Caco-2 (cell line): Measurements from ENCODE around the gene OVOL1. TPM values are rescaled to one million over a fixed set of nuclear protein-coding genes. Genes with fewer than 3 reads are reported as not detected.
A peak's percentile ranks its signal among the peaks of the same experiment; 100 is the strongest.

Experiments used
- BruUV-seq: library from RNA; stranded (reverse); fragments of 400-500 nt; replicated peaks from 2 replicates; lab custom pipeline; 2021; lab: Mats Ljungman, UMichigan
- CTCF ChIA-PET: fragments of 300-600 bp; sonication (Branson Sonifier 250); formaldehyde crosslinking; loops from one replicate; lab custom pipeline; 2022; ENCODE audit warnings: antibody characterized with exemption; lab: Charles Lee
- POLR2A ChIA-PET: fragments of 300-600 bp; sonication (Branson Sonifier 250); formaldehyde crosslinking; loops from one replicate; lab custom pipeline; 2022; ENCODE audit warnings: antibody characterized with exemption; lab: Charles Lee
- DNase-seq, 2 experiments: peaks; one replicate each; pipeline versions ENCODE4 v3.0.0 to v3.0.0-alpha.2; 2020 to 2022
- H3K27me3 ChIP-seq: replicated peaks from 2 replicates; pipeline ENCODE4 v1.6.0; 2011; ENCODE audit warnings: low read length; ENCODE audit not compliant: control insufficient read depth, insufficient read depth
- H3K36me3 ChIP-seq: 2 replicates; pipeline ENCODE4 v1.5.1; 2011; ENCODE audit warnings: low read length; ENCODE audit not compliant: control insufficient read depth, insufficient read depth
- H3K4me1 ChIP-seq: fragments of 250-450 bp; sonication (Bioruptor Pico); 2 replicates; pipeline ENCODE4 v1.5.1; 2020; ENCODE audit warnings: mild to moderate bottlenecking
- H3K4me3 ChIP-seq: 2 replicates; pipeline ENCODE4 v1.5.1; 2011; ENCODE audit warnings: low read depth, mild to moderate bottlenecking, control low read depth, low read length
- H3K9me3 ChIP-seq: fragments of 250-450 bp; sonication (Bioruptor Pico); 2 replicates; pipeline ENCODE4 v1.5.1; 2020; ENCODE audit warnings: mild to moderate bottlenecking, moderate library complexity
- H3K27ac Mint-ChIP-seq: one replicate; pipeline ENCODE4 v1.8.0; 2022; ENCODE audit warnings: mixed read lengths; ENCODE audit not compliant: unreplicated experiment
- H3K27me3 Mint-ChIP-seq: one replicate; pipeline ENCODE4 v1.8.0; 2022; ENCODE audit warnings: mixed read lengths; ENCODE audit not compliant: insufficient read depth, unreplicated experiment
- H3K36me3 Mint-ChIP-seq: one replicate; pipeline ENCODE4 v1.8.0; 2022; ENCODE audit warnings: mild to moderate bottlenecking, mixed read lengths; ENCODE audit not compliant: insufficient read depth, unreplicated experiment
- H3K4me1 Mint-ChIP-seq: one replicate; pipeline ENCODE4 v1.8.0; 2022; ENCODE audit warnings: low read depth, mixed read lengths; ENCODE audit not compliant: unreplicated experiment
- H3K4me3 Mint-ChIP-seq: one replicate; pipeline ENCODE4 v1.8.0; 2022; ENCODE audit warnings: mild to moderate bottlenecking, moderate library complexity, mixed read lengths; ENCODE audit not compliant: unreplicated experiment
- H3K9me3 Mint-ChIP-seq: one replicate; pipeline ENCODE4 v1.8.0; 2022; ENCODE audit warnings: mixed read lengths; ENCODE audit not compliant: unreplicated experiment
- intact Hi-C: fragments of 100-400 bp; cut with micrococcal nuclease; formaldehyde crosslinking; loops from one replicate; pipeline ENCODE4 v1.10.0; 2022; ENCODE audit not compliant: unreplicated experiment
- total RNA-seq: library from RNA; stranded (reverse); gene quantifications from 2 replicates; pipeline ENCODE4 v1.2.3, GENCODE V29; 2022
- TF ChIP-seq, protein P1 (sequence below), 2 experiments: fragments of 200-600 bp in 1 of 2; IDR thresholded peaks; 1 replicate in 1 of 2; 2 replicates in 1 of 2; pipeline versions ENCODE4 v1.5.1 to v1.8.0; 2011 to 2022; ENCODE audit warnings: antibody characterized with exemption in 1 of 2, control low read depth in 1 of 2, inconsistent platforms in 1 of 2, low read depth in 1 of 2, low read length in 1 of 2, mild to moderate bottlenecking in 1 of 2, moderate library complexity in 1 of 2; ENCODE audit not compliant: insufficient read depth in 1 of 2, severe bottlenecking in 1 of 2, unreplicated experiment in 1 of 2

Gene OVOL1
- total RNA-seq, 1 experiment from 2014 or later, result 21.2 TPM

DNA sequence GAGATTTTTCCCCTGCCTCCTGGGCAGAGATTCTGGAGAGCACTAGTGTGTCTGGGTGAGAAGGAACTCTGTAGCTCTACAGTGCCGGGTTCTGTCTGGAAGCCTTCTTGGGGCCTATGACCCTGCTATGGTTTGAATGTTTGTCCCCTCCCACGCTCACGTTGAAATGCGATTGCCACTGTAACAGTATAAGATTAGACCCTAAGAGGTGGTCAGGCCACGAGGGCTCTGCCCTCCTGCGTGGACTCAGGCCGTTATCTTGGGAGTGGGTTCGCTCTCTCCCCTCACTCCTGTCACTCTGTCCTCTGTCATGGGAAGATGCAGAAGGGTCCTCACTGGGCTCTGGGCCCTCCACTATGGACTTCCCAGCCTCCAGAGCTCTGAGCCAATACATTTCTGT, 9.6 kb upstream of the OVOL1 start:
- Mint-ChIP-seq H3K4me3 (no peak overlapping the region), H3K9me3 (no peaks in the 10 kb centered on the region), H3K36me3 (peaks cover 26% of the 10 kb centered on the region), H3K4me1 (no peaks in the 10 kb centered on the region), H3K27me3 (no peaks in the 10 kb centered on the region), H3K27ac (no peak overlapping the region)
- H3K4me1 ChIP-seq, result peaks cover 16% of the 10 kb centered on the region
- peak in 1 of 2 experiments; percentile 19 for DNase-seq
- no peak overlapping the region for H3K4me3 ChIP-seq
- TF ChIP-seq, protein P1, sequence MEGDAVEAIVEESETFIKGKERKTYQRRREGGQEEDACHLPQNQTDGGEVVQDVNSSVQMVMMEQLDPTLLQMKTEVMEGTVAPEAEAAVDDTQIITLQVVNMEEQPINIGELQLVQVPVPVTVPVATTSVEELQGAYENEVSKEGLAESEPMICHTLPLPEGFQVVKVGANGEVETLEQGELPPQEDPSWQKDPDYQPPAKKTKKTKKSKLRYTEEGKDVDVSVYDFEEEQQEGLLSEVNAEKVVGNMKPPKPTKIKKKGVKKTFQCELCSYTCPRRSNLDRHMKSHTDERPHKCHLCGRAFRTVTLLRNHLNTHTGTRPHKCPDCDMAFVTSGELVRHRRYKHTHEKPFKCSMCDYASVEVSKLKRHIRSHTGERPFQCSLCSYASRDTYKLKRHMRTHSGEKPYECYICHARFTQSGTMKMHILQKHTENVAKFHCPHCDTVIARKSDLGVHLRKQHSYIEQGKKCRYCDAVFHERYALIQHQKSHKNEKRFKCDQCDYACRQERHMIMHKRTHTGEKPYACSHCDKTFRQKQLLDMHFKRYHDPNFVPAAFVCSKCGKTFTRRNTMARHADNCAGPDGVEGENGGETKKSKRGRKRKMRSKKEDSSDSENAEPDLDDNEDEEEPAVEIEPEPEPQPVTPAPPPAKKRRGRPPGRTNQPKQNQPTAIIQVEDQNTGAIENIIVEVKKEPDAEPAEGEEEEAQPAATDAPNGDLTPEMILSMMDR (IDR thresholded peaks at IDR 0.05; ENCODE audit: insufficient read depth in 1 of 2, low read depth in 1 of 2, low read length in 1 of 2, severe bottlenecking in 1 of 2, unreplicated experiment in 1 of 2), result no peak
- no TSS peak for BruUV-seq
- no peaks in the 10 kb centered on the region for H3K9me3 ChIP-seq
- intact Hi-C loops, result no loop called here
- H3K36me3 ChIP-seq, result no peaks in the 10 kb centered on the region; the same call in none of the 2 replicates
- CTCF ChIA-PET, result interaction anchor here (1.3 to 1.5 kb wide), 2 partner anchors 107 to 111 kb away, joined by 3 read pairs; partner anchors contain the start of gene FIBP
- POLR2A ChIA-PET, result interaction anchor here (0.5 to 0.7 kb wide), 2 partner anchors 111 to 1596 kb away, joined by 3 to 7 read pairs; partner anchors contain the start of gene CLCF1
- H3K27me3 ChIP-seq, result no peaks in the 10 kb centered on the region

DNA sequence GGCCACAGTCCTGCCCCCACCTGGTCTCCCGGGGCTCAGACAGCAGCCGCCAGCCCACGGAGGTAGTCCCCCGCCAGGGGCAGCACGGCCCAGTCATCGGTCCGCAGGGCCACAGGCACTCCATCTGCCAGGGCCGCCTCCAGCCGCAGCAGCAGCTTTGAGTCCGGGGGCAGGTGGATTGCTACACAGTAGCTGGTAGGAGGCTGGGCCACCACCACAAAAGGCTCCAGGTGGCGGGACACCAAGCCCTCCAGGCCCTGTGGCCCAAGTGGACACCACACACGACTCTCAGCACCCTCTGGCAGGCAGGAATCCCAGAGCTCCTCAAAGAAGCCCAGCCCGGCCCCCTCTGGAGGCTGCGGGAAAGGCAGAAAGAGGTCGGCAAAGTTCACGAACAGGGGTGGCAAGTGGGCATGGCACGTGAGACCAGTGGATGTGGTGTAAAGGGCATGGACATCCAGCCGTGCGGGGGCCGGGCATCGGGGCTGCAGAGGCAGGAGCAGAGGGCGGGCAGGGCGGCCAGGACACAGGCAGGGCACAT, 9.0 kb upstream of the OVOL1 start:
- intact Hi-C loops, result no loop called here
- BruUV-seq, result no TSS peak
- Mint-ChIP-seq H3K36me3 (peaks cover 26% of the 10 kb centered on the region), H3K4me3 (no peak overlapping the region), H3K4me1 (peaks cover 4% of the 10 kb centered on the region), H3K27me3 (no peaks in the 10 kb centered on the region), H3K27ac (no peak overlapping the region), H3K9me3 (no peaks in the 10 kb centered on the region)
- peaks cover 16% of the 10 kb centered on the region for H3K4me1 ChIP-seq
- TF ChIP-seq, protein P1 (IDR thresholded peaks at IDR 0.05; ENCODE audit: insufficient read depth in 1 of 2, low read depth in 1 of 2, low read length in 1 of 2, severe bottlenecking in 1 of 2, unreplicated experiment in 1 of 2), result no peak
- H3K9me3 ChIP-seq, result no peaks in the 10 kb centered on the region
- H3K4me3 ChIP-seq, result no peak overlapping the region
- CTCF ChIA-PET, result interaction anchor here (0.9 to 1.5 kb wide), 2 partner anchors 40 to 107 kb away, joined by 3 to 4 read pairs; no protein-coding TSS in a partner anchor
- no peaks in the 10 kb centered on the region for H3K27me3 ChIP-seq
- no peaks in the 10 kb centered on the region; the same call in none of the 2 replicates for H3K36me3 ChIP-seq
- POLR2A ChIA-PET, result interaction anchor here (0.5 to 0.6 kb wide), 2 partner anchors 28 to 1595 kb away, joined by 6 to 7 read pairs; partner anchors contain the start of gene CLCF1
- DNase-seq, result peak in 1 of 2 experiments; percentile 32

- CTCF ChIA-PET, result interaction anchor here (0.9 to 1.5 kb wide), 3 partner anchors 40 to 106 kb away, joined by 3 to 4 read pairs (median 4); no protein-coding TSS in a partner anchor
- Histone ChIP-seq H3K36me3 (no peaks in the 10 kb centered on the region; the same call in none of the 2 replicates), H3K4me3 (no peak overlapping the region), H3K27me3 (no peaks in the 10 kb centered on the region), H3K4me1 (peaks cover 16% of the 10 kb centered on the region), H3K9me3 (no peaks in the 10 kb centered on the region)
- Mint-ChIP-seq H3K4me1 (peaks cover 8% of the 10 kb centered on the region), H3K27me3 (no peaks in the 10 kb centered on the region), H3K36me3 (peaks cover 26% of the 10 kb centered on the region), H3K4me3 (no peak overlapping the region), H3K9me3 (no peaks in the 10 kb centered on the region), H3K27ac (no peak overlapping the region)
- DNase-seq, result peak in 1 of 2 experiments; percentile 36
- intact Hi-C loops, result no loop called here
- BruUV-seq, result no TSS peak
- TF ChIP-seq, protein P1 (IDR thresholded peaks at IDR 0.05; ENCODE audit: insufficient read depth in 1 of 2, low read depth in 1 of 2, low read length in 1 of 2, severe bottlenecking in 1 of 2, unreplicated experiment in 1 of 2), result no peak
- POLR2A ChIA-PET, result no interaction called here
These were observed 8.4 kb upstream of the OVOL1 start for GRCh38 chr11:65778431-65778900.
